ENCODE results near the gene PLK1. TPM values are rescaled to one million over a fixed set of nuclear protein-coding genes. Genes with fewer than 3 reads are reported as not detected.
"Not testable (repeated sequence)": the region's sequence is repeated elsewhere in the genome, so short reads cannot be mapped to it uniquely, and the experiment has no call there.

PLK1 gene
- total and polyA plus RNA-seq, 2 of the 13 experiments (the other 11 are each of a cell fraction or from before 2014, with no cell fraction given): 71.5 to 76.3 TPM

DNA sequence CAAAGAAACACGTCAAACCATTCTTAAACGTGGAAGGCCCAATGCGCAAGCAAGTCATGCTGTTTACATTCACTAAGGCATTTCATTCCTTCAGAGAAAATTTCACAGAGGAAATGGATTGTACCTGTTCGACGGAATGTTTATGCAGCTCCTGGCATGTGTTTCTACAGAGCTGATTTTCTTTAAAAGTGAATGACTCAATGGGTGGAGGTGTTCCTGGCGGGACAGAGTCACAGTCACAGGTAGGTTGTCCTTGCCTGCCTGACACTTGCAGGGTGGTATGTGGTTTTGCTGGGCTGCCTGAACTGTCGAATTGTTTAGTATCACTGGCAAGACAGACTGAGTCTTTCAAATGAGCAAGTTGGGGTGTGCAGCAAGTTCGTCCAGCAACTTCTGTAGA lies 49.2 kb upstream of the PLK1 start (continued):
- TF ChIP-seq ZNF256 (CRISPR knock-in tag; conservative IDR thresholded peaks at IDR 0.05): no peak
- TF ChIP-seq HOXA9 (CRISPR knock-in tag; IDR thresholded peaks at IDR 0.05; ENCODE audit: borderline replicate concordance): no peak
- no peak for TF ChIP-seq RBM39 (IDR thresholded peaks at IDR 0.05; ENCODE audit: low read depth, low read length, poor library complexity, severe bottlenecking)
- TF ChIP-seq ZNF577 (CRISPR knock-in tag; IDR thresholded peaks at IDR 0.05; ENCODE audit: borderline replicate concordance, low read depth): no peak
- TF ChIP-seq ZNF496 (CRISPR knock-in tag; IDR thresholded peaks at IDR 0.05; ENCODE audit: insufficient replicate concordance): no peak
- no peak for TF ChIP-seq HDAC2 (CRISPR knock-in tag; IDR thresholded peaks at IDR 0.05)
- TF ChIP-seq ELF3 (CRISPR knock-in tag; IDR thresholded peaks at IDR 0.05): no peak

DNA sequence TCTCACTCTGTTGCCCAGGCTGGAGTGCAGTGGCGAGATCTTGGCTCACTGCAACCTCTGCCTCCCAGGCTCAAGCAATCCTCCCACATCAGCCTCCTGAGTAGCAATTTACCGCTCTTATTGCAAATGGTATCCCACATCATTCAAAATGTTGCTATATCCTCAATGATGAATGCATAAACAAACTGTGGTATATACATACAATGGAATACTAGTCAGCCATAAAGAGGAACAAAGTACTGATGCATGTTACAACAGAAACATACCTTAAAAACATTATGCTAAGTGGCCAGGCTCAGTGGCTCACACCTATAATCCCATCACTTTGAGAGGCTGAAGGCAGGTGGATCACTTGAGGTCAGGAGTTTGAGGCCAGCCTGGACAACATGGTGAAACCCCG lies 46.8 kb upstream of the PLK1 start:
- H3K4me3 ChIP-seq (replicated peaks in 1 of 3; ENCODE audit: insufficient read depth in 1 of 3, low read depth in 2 of 3, low read length in 3 of 3); H2AFZ ChIP-seq (ENCODE audit: low read length); H4K20me1 ChIP-seq (ENCODE audit: insufficient read depth, low read length); H3K9ac ChIP-seq (ENCODE audit: insufficient read depth, low read depth, low read length); in situ Hi-C loops (cut with HindIII; ENCODE audit: extremely low pct_ligation_motif_present, low pct_unique_long_range_greater_than_20kb); H3K4me1 ChIP-seq (ENCODE audit: insufficient read depth, low read length); H3K9me3 ChIP-seq (ENCODE audit: low read length); BruUV-seq (replicated peaks); H3K27ac ChIP-seq (ENCODE audit: extremely low read length, insufficient read depth, low read length); FAIRE-seq; H3K79me2 ChIP-seq (ENCODE audit: insufficient read depth, low read length); H3K4me2 ChIP-seq (ENCODE audit: low read depth, low read length); H3K27me3 ChIP-seq (ENCODE audit: control insufficient read depth in 1 of 2, insufficient read depth in 2 of 2, low read length in 2 of 2); ATAC-seq; CTCF ChIA-PET (ENCODE audit: low intra/inter-chr PET ratio, low total read pairs); DNase-seq (ENCODE audit: low spot score); intact Hi-C loops (cut with micrococcal nuclease; ENCODE audit: unreplicated experiment): not testable (repeated sequence)
- WGBS (ENCODE audit: low lambda C conversion rate): over 99% methylated on average over 3 of the region's 3 CpGs
- POLR2A ChIA-PET: interaction anchor here (1.8 kb wide), 1 partner anchor 10 kb away, joined by 6 read pairs; the partner anchor contains the start of genes DCTN5 and PALB2
- peaks cover 25 to 72% of the 10 kb centered on the region in 2 experiments for H3K36me3 ChIP-seq (replicated peaks in 1 of 2; ENCODE audit: control insufficient read depth in 1 of 2, insufficient read depth in 2 of 2, low read length in 2 of 2)

All from HepG2 (cell line).